ENCODE data around the gene OR10H5.
"Not testable (repeated sequence)": the region's sequence is repeated elsewhere in the genome, so short reads cannot be mapped to it uniquely, and the experiment has no call there.

Gene OR10H5

GRCh38 chr19:15811476-15811875 lies 24.0 kb downstream of the OR10H5 start:
- no peak for DNase-seq (ENCODE audit: low spot score)

- no peak for DNase-seq (ENCODE audit: low spot score)
These were observed 24.7 kb downstream of the OR10H5 start for GRCh38 chr19:15812060-15812722.

DNA sequence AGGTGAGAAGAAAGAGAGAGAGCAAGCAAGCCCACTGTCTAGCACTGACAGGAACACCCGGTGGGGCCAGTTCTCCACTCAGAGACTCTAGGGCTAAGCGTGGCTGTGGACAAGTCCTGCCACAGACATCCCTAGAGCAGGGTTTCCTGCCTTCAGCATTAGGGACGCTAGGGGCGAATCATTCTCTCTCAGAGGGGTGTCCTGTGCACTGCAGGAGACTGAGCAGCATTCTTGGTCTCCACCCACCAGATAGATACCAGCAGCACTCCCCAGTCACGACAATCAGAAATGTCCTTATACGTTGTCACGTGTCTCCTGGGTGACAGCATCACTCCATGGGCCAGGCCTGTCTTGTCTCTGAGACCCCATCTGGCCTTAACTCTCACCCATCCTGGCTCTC lies 26.5 kb downstream of the OR10H5 start:
- DNase-seq (ENCODE audit: low spot score) = no peak

DNA sequence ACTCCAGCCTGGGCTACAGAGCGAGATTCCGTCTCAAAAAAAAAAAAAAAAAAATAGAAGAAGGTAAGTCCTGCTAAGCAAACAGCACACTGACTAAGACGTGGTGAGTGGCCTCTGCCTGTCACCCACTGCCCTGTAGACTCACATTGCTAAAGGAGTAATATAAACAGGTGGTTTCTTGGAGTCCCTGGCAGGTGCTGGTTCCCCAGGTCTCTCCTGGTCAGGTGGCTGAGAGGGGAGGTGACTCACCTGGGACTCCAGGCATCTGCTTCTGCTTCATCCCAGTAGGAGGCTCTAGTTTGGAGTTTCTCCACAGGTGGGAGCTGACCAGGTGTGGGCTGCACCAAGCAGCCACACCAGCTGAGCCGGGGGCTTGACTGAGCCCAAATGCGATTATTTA lies 27.8 kb downstream of the OR10H5 start, which contains the start of gene OR10H1:
Gene OR10H1 (minus strand): TSS at position 359 of the 400 bp plus-strand sequence. CDS start 7,627 bp downstream, outside the sequence.
- DNase-seq (ENCODE audit: low spot score) = no peak

DNA sequence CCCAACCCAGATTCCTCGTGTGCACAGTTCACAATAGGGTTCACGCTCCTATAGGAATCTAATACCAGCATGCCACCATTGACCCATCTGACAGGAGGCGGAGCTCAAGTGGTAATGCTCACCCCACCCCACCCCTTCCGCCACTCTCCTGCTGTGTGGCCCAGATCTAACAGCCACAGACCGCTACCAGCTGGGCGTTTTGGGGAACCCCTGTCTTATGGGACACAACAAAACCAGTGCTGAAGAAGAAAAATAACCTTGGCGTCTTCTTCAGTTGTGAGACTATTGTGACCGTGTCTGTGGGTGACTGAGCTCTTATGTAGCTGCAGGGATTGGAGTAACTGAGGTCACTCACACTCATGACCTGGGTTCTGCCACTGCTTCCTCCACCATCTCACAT lies 33.2 kb downstream of the OR10H5 start:
- no peak for DNase-seq (ENCODE audit: low spot score)

GRCh38 chr19:15825753-15826152 lies 38.3 kb downstream of the OR10H5 start:
- no peak for DNase-seq (ENCODE audit: low spot score)

DNA sequence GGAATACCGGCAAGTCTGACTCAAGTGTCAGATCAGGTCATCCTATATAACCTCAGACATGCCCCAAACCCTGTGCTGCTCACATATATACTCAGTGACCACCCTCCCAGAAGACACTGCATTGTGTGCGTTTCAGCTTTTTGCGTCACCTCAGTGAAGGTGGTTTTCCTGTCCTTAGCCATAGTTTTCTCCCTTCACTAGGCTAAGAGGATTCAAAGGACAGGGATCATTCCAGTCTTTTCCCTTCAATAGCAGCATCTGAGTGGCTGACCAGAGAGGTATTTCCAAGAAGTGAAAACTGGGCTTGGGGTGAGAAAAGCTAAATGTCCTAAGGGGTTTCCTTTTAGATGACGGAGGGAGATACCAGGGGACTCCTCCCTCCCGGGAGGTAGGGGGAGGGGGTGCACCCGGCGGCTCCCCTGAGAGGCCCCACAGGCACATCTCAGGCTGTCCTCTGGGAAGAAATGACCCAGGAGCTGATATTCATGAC lies 40.7 kb downstream of the OR10H5 start:
- DNase-seq (ENCODE audit: low spot score) = no peak

DNA sequence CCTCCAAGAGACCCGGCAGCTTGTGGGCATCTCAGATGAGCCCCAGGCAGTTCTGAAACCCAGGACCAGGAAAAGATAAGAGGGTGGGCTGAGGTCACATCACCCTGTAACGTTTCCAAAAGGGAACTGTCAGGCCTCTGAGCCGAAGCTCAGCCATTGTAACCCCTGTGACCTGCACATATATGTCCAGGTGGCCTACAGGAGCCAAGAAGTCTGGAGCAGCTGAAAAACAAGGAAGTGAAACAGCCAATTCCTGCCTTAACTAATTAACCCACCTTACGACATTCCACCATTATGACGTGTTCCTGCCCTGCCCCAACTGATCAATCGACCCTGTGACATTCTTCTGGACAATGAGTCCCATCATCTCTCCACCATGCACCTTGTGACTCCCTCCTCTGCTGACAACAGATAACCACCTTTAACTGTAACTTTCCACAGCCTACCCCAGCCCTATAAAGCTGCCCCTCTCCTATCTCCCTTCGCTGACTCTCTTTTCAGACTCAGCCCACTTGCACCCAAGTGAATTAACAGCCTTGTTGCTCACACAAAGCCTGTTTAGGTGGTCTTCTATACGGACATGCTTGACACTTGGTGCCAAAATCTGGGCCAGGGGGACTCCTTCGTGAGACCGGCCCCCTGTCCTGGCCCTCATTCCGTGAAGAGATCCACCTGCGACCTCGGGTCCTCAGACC lies 41.3 kb downstream of the OR10H5 start:
- DNase-seq (ENCODE audit: low spot score) = not testable (repeated sequence)

DNA sequence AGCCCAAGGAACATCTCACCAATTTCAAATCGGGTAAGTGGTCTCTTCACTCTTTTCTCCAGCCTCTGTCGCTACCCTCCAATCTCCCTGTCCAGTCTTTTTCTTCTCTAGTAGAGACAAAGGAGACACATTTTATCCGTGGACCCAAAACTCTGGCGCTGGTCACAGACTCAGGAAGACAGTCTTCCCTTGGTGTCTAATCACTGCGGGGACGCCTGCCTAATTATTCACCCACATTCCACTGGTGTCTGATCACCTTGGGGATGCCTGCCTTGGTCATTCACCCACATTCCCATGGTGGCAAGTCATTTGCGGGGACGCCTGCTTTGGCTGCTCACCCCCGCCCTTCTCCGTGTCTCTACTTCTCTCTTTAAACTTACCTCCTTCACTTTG lies 41.8 kb downstream of the OR10H5 start:
- DNase-seq (ENCODE audit: low spot score) = no peak

- DNase-seq (ENCODE audit: low spot score) = no peak
These were observed 42.3 kb downstream of the OR10H5 start for GRCh38 chr19:15829786-15830185.

GRCh38 chr19:15831626-15832025 lies 44.2 kb downstream of the OR10H5 start:
- no peak for DNase-seq (ENCODE audit: low spot score)

DNA sequence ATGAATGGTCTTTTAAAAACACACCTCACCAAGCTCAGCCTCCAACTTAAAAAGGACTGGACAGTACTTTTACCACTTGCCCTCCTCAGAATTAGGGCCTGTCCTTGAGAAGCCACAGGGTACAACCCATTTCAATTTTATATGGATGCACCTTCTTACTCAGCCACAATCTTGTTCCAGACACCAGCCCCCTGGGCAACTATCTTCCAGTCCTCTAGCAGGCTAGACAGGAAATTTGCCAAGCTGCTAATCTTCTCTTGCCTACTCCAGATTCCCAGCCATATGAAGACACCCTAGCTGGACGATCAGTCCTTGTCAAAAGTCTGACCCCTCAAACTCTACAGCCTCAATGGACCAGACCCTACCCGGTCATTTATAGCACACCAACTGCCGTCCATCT lies 46.8 kb downstream of the OR10H5 start:
- not testable (repeated sequence) for DNase-seq (ENCODE audit: low spot score)

DNA sequence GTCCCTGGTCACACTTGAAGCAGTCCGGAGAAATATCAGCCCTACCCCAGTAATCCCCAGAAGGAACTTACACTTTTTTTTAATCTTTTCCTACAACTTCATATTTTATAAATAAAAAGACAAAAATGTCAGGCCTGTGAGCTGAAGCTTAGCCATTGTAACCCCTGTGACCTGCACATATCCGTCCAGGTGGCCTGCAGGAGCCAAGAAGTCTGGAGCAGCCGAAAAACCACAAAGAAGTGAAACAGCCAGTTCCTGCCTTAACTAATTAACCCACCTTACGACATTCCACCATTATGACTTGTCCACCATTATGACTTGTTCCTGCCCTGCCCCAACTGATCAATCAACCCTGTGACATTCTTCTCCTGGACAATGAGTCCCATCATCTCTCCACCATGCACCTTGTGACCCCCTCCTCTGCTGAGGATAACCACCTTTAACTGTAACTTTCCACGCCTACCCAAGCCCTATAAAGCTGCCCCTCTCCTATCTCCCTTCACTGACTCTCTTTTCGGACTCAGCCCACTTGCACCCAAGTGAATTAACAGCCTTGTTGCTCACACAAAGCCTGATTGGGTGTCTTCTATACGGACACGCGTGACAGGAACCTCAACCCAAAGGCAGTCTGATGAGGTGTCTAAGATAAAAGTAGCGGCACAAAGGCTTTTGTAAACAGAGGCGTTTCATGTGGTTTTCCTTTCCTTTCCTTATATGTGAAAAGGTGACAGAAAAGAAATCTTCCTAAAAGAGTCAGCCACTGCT lies 48.3 kb downstream of the OR10H5 start:
- DNase-seq (ENCODE audit: low spot score) = not testable (repeated sequence)

GRCh38 chr19:15836330-15837220 lies 49.1 kb downstream of the OR10H5 start:
- peak; percentile 56 for DNase-seq (ENCODE audit: low spot score)

GRCh38 chr19:15837221-15837731 lies 49.8 kb downstream of the OR10H5 start:
- no peak for DNase-seq (ENCODE audit: low spot score)

- no peak for DNase-seq (ENCODE audit: low spot score)
These were observed 50.9 kb downstream of the OR10H5 start for GRCh38 chr19:15838351-15838750.

DNA sequence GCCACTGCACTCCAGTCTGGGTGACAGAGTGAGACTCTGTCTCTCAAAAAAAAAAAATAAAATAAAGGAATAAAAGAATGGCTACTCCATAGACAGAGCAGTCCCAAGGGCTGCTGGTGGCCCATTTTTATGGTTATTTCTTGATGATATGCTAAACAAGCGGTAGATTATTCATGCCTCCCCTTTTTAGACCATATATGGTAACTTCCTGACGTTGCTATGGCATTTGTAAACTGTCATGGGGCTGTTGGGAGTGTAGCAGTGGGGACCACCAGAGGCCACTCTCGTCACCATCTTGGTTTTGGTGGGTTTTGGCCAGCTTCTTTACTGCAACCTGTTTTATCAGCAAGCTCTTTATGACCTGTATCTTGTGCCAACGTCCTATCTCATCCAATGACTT lies 52.4 kb downstream of the OR10H5 start:
- DNase-seq (ENCODE audit: low spot score) = not testable (repeated sequence)

GRCh38 chr19:15840833-15841232 lies 53.4 kb downstream of the OR10H5 start:
- DNase-seq (ENCODE audit: low spot score) = no peak

GRCh38 chr19:15841875-15842569 lies 54.6 kb downstream of the OR10H5 start:
- no peak for DNase-seq (ENCODE audit: low spot score)

GRCh38 chr19:15843203-15843893 lies 55.9 kb downstream of the OR10H5 start:
- no peak for DNase-seq (ENCODE audit: low spot score)

Measured in SK-N-DZ (cell line).